Brain microvascular endothelial cell (primary cell): ENCODE measurements around the gene CNTROB.

Experiments used
- DNase-seq: peaks from one replicate; pipeline ENCODE4 v3.0.0-alpha.2; 2020
- H3K27ac ChIP-seq: fragments of 250-450 bp; sonication (Bioruptor Pico); 2 replicates; pipeline ENCODE4 v1.5.1; 2020; ENCODE audit warnings: mild to moderate bottlenecking, moderate library complexity
- H3K27me3 ChIP-seq: fragments of 250-450 bp; sonication (Bioruptor Pico); replicated peaks from 2 replicates; pipeline ENCODE4 v1.5.1; 2020; ENCODE audit warnings: mild to moderate bottlenecking
- H3K36me3 ChIP-seq: fragments of 250-450 bp; sonication (Bioruptor Pico); replicated peaks from 2 replicates; pipeline ENCODE4 v1.5.1; 2020; ENCODE audit warnings: mild to moderate bottlenecking
- H3K4me3 ChIP-seq: 2 replicates; pipeline ENCODE4 v1.5.1; 2011; ENCODE audit warnings: low read depth, mild to moderate bottlenecking, control low read depth, low read length, moderate library complexity
- CTCF ChIP-seq: IDR thresholded peaks from 2 replicates; pipeline ENCODE4 v1.5.1; 2011; ENCODE audit warnings: low read depth, mild to moderate bottlenecking, moderate library complexity, low read length, control low read depth, inconsistent platforms; ENCODE audit errors: missing control alignments
- in situ Hi-C: cut with HindIII; loops from 2 replicates; pipeline ENCODE4 v1.10.0; 2017; ENCODE audit warnings: low sequenced_read_pairs, low pct_ligation_motif_present

Gene CNTROB

GRCh38 chr17:7977039-7977438 lies 45.0 kb downstream of the CNTROB start:
- Histone ChIP-seq H3K27ac (no peak overlapping the region), H3K4me3 (no peak overlapping the region), H3K36me3 (no peaks in the 10 kb centered on the region), H3K27me3 (no peaks in the 10 kb centered on the region)
- no peak for TF ChIP-seq CTCF
- in situ Hi-C loops: no loop called here
- no peak for DNase-seq

- Histone ChIP-seq H3K4me3 (no peak overlapping the region), H3K36me3 (no peaks in the 10 kb centered on the region), H3K27ac (no peak overlapping the region), H3K27me3 (no peaks in the 10 kb centered on the region)
- in situ Hi-C loops: no loop called here
- TF ChIP-seq CTCF: no peak
- no peak for DNase-seq
These were observed 45.8 kb downstream of the CNTROB start for GRCh38 chr17:7977805-7978204.

GRCh38 chr17:7982173-7982572 lies 50.2 kb downstream of the CNTROB start:
- in situ Hi-C loops: no loop called here
- no peak overlapping the region for H3K27ac ChIP-seq
- TF ChIP-seq CTCF: no peak
- H3K4me3 ChIP-seq: no peak overlapping the region
- H3K36me3 ChIP-seq: no peaks in the 10 kb centered on the region
- peak; percentile 57 for DNase-seq
- H3K27me3 ChIP-seq: no peaks in the 10 kb centered on the region

GRCh38 chr17:7982666-7983065 lies 50.7 kb downstream of the CNTROB start:
- peak; percentile 26 for TF ChIP-seq CTCF
- peak; percentile 14 for DNase-seq
- Histone ChIP-seq H3K27me3 (no peaks in the 10 kb centered on the region), H3K27ac (no peak overlapping the region), H3K36me3 (no peaks in the 10 kb centered on the region), H3K4me3 (no peak overlapping the region)
- in situ Hi-C loops: no loop called here

- Histone ChIP-seq H3K36me3 (no peaks in the 10 kb centered on the region), H3K27ac (no peak overlapping the region), H3K4me3 (no peak overlapping the region), H3K27me3 (no peaks in the 10 kb centered on the region)
- in situ Hi-C loops: no loop called here
- DNase-seq: no peak
- TF ChIP-seq CTCF: no peak
These were observed 52.9 kb downstream of the CNTROB start for GRCh38 chr17:7984904-7985303.

GRCh38 chr17:7987112-7987893 lies 55.3 kb downstream of the CNTROB start:
- Histone ChIP-seq H3K27me3 (no peaks in the 10 kb centered on the region), H3K27ac (no peak overlapping the region), H3K36me3 (no peaks in the 10 kb centered on the region), H3K4me3 (no peak overlapping the region)
- in situ Hi-C loops: no loop called here
- DNase-seq: no peak
- no peak for TF ChIP-seq CTCF
